ENCODE data around the gene APIP. TPM values are rescaled to one million over a fixed set of nuclear protein-coding genes. Genes with fewer than 3 reads are reported as not detected.
A peak's percentile ranks its signal among the peaks of the same experiment; 100 is the strongest.

Gene APIP
- polyA plus RNA-seq, 1 donor (not counting 4 experiments of a cell fraction or from before 2014, with no cell fraction given), result 10.9 TPM

GRCh38 chr11:34843271-34843670 lies 72.9 kb downstream of the APIP start:
- Histone ChIP-seq H3K36me3 (ENCODE audit: control insufficient read depth in 2 of 2, extremely low read depth in 1 of 2, insufficient read depth in 2 of 2, low read length in 2 of 2) (no peaks in the 10 kb centered on the region), H3K4me3 (ENCODE audit: control insufficient read depth in 2 of 3, extremely low read depth in 1 of 3, insufficient read depth in 2 of 3, low read depth in 1 of 3, low read length in 3 of 3) (no peak overlapping the region), H3K9me3 (ENCODE audit: control insufficient read depth, low read depth, low read length) (no peaks in the 10 kb centered on the region), H3K79me2 (ENCODE audit: control insufficient read depth, insufficient read depth, low read length) (no peaks in the 10 kb centered on the region), H3K9ac (ENCODE audit: control insufficient read depth, extremely low read depth, insufficient read depth, low read length) (no peak overlapping the region), H3K4me2 (ENCODE audit: control insufficient read depth, extremely low read depth, insufficient read depth, low read depth, low read length) (no peak overlapping the region), H3K27me3 (ENCODE audit: control insufficient read depth, extremely low read depth, insufficient read depth, low read length) (no peaks in the 10 kb centered on the region), H3K9me1 (ENCODE audit: control insufficient read depth, extremely low read depth, insufficient read depth, low read length) (no peaks in the 10 kb centered on the region), H2AFZ (ENCODE audit: control insufficient read depth, low read length) (no peak overlapping the region), H4K20me1 (ENCODE audit: control insufficient read depth, extremely low read depth, insufficient read depth, low read length) (no peaks in the 10 kb centered on the region), H3K4me1 (ENCODE audit: control insufficient read depth, extremely low read depth, insufficient read depth, low read length) (no peaks in the 10 kb centered on the region), H3K27ac (ENCODE audit: control insufficient read depth, insufficient read depth, low read length) (no peak overlapping the region)
- DNase-seq (ENCODE audit: low read depth, low spot score) (no peak), FAIRE-seq (no peak)
- dilution Hi-C loops (cut with MboI; ENCODE audit: extremely low pct_ligation_motif_present, low sequenced_read_pairs), result no loop called here
- no peak for TF ChIP-seq EZH2 (IDR thresholded peaks at IDR 0.05; ENCODE audit: low read length)
- TF ChIP-seq CTCF (optimal IDR thresholded peaks at IDR 0.05 in 1 of 3, IDR thresholded peaks at IDR 0.05 in 1 of 3, conservative IDR thresholded peaks at IDR 0.05 in 1 of 3; ENCODE audit: extremely low read depth in 1 of 3, insufficient read depth in 2 of 3, low read length in 3 of 3), result no peak

GRCh38 chr11:34840736-34841386 lies 75.3 kb downstream of the APIP start:
- FAIRE-seq (no peak), DNase-seq (ENCODE audit: low read depth, low spot score) (no peak)
- Histone ChIP-seq H2AFZ (ENCODE audit: control insufficient read depth, low read length) (no peak overlapping the region), H3K9me3 (ENCODE audit: control insufficient read depth, low read depth, low read length) (no peaks in the 10 kb centered on the region), H4K20me1 (ENCODE audit: control insufficient read depth, extremely low read depth, insufficient read depth, low read length) (no peaks in the 10 kb centered on the region), H3K4me2 (ENCODE audit: control insufficient read depth, extremely low read depth, insufficient read depth, low read depth, low read length) (no peak overlapping the region), H3K27ac (ENCODE audit: control insufficient read depth, insufficient read depth, low read length) (no peak overlapping the region), H3K9me1 (ENCODE audit: control insufficient read depth, extremely low read depth, insufficient read depth, low read length) (no peaks in the 10 kb centered on the region), H3K27me3 (ENCODE audit: control insufficient read depth, extremely low read depth, insufficient read depth, low read length) (no peaks in the 10 kb centered on the region), H3K79me2 (ENCODE audit: control insufficient read depth, insufficient read depth, low read length) (no peaks in the 10 kb centered on the region), H3K36me3 (ENCODE audit: control insufficient read depth in 2 of 2, extremely low read depth in 1 of 2, insufficient read depth in 2 of 2, low read length in 2 of 2) (no peaks in the 10 kb centered on the region), H3K9ac (ENCODE audit: control insufficient read depth, extremely low read depth, insufficient read depth, low read length) (no peak overlapping the region), H3K4me1 (ENCODE audit: control insufficient read depth, extremely low read depth, insufficient read depth, low read length) (peaks cover 2% of the 10 kb centered on the region), H3K4me3 (ENCODE audit: control insufficient read depth in 2 of 3, extremely low read depth in 1 of 3, insufficient read depth in 2 of 3, low read depth in 1 of 3, low read length in 3 of 3) (no peak overlapping the region)
- TF ChIP-seq CTCF (optimal IDR thresholded peaks at IDR 0.05 in 1 of 3, IDR thresholded peaks at IDR 0.05 in 1 of 3, conservative IDR thresholded peaks at IDR 0.05 in 1 of 3; ENCODE audit: extremely low read depth in 1 of 3, insufficient read depth in 2 of 3, low read length in 3 of 3), result peak; percentile 62 to 83 (median 79)
- no peak for TF ChIP-seq EZH2 (IDR thresholded peaks at IDR 0.05; ENCODE audit: low read length)
- dilution Hi-C loops (cut with MboI; ENCODE audit: extremely low pct_ligation_motif_present, low sequenced_read_pairs), result no loop called here
